Stimulated activated CD4-positive, alpha-beta T cell treated with anti-CD3 and anti-CD28 coated beads, Interleukin-4, amount 100 ng/mL, for 4 hours (primary cell): ENCODE data around the gene TBC1D1.

ENCODE experiments used
- DNase-seq, 2 experiments: peaks; one replicate each; pipeline ENCODE4 v3.0.0-alpha.2; 2020

TBC1D1 gene, protein sequence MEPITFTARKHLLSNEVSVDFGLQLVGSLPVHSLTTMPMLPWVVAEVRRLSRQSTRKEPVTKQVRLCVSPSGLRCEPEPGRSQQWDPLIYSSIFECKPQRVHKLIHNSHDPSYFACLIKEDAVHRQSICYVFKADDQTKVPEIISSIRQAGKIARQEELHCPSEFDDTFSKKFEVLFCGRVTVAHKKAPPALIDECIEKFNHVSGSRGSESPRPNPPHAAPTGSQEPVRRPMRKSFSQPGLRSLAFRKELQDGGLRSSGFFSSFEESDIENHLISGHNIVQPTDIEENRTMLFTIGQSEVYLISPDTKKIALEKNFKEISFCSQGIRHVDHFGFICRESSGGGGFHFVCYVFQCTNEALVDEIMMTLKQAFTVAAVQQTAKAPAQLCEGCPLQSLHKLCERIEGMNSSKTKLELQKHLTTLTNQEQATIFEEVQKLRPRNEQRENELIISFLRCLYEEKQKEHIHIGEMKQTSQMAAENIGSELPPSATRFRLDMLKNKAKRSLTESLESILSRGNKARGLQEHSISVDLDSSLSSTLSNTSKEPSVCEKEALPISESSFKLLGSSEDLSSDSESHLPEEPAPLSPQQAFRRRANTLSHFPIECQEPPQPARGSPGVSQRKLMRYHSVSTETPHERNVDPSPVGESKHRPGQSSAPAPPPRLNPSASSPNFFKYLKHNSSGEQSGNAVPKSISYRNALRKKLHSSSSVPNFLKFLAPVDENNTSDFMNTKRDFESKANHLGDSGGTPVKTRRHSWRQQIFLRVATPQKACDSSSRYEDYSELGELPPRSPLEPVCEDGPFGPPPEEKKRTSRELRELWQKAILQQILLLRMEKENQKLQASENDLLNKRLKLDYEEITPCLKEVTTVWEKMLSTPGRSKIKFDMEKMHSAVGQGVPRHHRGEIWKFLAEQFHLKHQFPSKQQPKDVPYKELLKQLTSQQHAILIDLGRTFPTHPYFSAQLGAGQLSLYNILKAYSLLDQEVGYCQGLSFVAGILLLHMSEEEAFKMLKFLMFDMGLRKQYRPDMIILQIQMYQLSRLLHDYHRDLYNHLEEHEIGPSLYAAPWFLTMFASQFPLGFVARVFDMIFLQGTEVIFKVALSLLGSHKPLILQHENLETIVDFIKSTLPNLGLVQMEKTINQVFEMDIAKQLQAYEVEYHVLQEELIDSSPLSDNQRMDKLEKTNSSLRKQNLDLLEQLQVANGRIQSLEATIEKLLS (N-terminal part only)

DNA sequence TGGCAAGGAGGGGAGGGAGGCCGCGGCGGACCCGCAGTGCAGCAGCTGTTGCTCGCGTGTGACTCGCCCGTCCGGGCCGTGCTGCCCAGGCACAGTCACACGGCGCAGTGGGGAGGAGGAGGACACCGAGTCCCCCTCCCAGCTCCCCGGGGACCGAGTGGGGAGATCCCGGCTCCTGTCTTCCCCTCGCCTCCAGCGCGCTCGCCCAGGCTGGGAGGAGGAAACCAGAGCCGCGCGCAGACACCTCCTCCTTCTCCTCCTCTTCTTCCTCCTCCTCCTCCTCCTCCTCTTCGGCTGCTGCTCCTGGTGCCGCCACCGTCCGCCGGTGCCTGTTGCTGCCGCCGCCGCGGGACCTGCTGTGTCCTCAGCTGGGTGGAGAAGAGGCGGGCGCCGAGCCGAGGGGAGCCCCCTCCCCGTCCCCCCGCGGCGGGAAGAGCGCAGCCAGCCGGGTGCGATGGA lies at the start of gene TBC1D1:
Gene TBC1D1, plus strand, starts transcription at position 284 of the 459 bp plus-strand sequence. CDS start 11,012 bp downstream, outside the sequence.
- peak; percentile 43 to 46 for DNase-seq

DNA sequence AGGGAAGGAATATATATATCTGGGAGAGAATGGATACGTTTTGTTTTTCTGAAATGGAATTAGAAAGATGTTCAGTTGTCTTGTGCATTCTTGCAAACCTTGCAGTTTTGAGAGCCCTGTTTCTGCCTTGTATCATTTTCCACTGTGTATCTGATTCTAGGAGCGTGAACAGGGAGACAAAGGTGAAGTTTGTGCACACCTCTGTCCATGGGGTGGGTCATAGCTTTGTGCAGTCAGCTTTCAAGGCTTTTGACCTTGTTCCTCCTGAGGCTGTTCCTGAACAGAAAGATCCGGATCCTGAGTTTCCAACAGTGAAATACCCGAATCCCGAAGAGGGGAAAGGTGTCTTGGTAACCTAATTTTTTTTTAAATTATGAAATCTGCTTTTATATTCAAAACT lies 46.7 kb upstream of the TBC1D1 start:
- DNase-seq = no peak

DNA sequence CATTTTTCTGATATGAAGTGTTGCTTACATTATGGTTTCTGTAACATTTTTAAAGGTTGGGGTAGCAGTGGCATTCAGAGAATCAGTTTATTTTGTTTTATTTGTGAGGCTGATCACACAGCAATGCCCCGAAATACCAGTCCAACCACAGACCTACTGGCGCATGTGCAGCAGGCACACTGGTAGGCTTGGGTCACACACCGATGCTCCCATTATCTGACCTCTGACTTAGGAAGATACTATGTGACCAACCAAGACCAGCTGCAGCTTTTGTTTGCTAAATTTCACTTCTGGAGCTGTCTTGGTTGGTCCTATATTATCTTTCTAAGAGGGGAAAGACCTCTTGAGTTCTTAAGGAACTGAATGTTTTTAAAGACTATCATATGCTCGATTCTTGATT lies 45.7 kb upstream of the TBC1D1 start:
- no peak for DNase-seq

DNA sequence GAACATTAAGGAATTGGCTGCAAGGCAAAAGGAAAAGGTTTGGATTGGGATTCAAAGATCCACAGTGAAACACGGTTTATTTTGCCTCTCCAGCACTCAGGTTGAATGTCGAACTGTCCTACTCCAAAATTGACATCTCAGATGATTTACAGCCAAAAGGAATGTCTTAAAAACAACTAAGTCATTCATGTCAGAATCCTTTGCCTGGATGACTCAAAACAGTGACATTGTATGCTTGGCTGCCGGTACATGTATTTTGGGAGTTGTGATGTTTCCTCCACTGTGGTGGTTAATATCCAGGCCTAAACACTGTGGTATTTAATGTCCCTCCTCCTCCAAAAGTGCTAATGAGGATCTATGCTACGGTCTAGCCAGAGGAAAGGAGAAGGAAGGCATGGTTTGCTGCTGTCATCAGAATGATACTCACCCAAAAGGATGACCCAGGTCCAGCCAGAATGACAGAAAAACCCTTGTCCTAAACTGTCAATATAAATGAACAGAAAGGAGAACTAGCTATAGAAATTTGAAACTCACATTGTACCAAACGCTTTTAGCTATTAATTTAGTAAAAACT lies 43.5 kb upstream of the TBC1D1 start:
- DNase-seq = no peak

DNA sequence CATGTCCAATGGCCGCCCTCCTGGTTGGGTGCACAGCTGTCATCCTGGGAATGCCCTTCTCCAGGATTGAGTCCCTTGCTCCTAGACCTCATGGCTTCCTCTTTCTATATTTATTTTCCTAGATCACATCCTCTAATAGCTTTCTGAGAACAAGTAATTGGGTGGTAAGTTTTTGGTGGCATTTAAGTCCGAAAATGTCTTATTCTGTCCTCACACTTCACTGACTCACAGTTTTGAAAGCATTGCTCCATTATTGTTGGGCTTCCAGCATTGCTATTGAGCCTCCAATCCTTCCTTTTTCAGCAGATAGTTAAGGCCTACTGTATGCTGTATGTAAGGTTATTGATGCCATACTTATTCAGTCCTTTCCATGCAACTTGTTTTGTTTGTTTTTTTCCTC lies 38.5 kb upstream of the TBC1D1 start:
- DNase-seq = no peak

DNA sequence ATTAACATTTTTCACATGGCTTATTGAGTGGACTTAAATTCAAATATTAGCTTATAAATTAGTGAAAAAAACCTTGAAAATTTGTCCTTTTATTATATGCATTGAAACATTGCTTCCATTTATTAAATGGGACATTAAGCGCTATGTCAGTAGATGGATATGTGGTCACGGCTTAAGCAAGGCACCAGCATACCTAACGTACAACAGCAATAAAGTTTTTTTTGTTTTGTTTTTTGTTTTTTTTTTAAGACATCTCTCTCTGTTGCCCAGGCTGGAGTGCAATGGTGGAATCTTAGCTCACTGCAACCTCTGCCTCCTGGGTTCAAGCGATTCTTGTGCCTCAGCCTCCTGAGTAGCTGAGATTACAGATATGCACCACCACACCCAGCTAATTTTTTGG lies 32.8 kb upstream of the TBC1D1 start:
- no peak for DNase-seq

DNA sequence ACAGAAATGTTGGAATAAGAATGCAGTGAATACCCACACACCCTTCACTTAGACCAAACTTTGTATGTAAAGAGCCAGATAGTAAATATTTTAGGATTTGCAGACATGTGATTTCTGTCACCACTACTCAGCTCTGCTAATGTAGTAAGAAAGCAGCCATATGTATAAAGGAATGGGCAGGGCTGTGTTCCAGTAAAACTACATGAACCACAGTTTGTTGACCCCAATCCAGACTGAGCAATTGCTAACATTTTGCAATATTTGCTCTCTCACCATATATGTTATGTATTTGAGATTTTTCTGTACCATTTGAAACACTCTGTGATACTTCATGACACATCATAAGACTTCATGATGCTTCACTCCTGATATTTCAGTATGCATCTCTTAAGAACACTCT lies 32.0 kb upstream of the TBC1D1 start:
- no peak for DNase-seq

DNA sequence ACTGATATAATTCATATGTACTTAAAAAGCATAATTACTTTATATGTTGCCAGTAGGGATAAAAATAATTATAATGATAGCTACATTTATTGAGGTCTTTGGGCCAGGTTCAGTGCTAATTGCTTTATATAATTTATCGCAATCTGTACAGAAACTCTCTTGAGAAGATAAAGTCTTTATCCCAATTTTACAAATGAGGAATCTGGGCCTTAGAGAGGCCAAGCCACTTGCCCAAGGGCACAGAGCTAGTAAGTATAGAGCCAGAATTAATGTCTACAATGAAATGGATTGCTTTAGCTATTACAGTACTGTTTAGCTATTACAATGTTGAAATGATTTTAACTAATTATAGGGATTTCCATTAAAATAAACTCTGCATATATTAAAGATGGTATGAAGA lies 30.6 kb upstream of the TBC1D1 start:
- no peak for DNase-seq

DNA sequence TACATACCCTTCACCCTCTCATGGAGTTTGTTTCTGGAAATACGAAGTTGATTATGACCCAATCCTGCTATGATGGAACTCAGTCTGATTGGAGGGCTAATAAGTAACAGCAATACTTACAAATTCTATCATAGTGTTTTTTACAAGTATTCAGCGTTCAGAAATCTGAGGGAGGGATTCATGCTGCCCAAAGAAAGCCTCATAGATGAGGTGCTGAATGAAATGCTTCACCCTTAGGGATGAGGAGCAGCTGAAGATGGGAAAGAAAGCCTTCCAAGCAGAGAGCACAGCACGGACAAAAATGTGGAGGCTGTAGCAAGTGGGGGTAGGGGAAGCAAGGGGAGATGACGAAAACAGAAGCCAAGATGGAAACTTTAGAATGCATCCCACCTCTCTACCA lies 27.9 kb upstream of the TBC1D1 start:
- DNase-seq = no peak

DNA sequence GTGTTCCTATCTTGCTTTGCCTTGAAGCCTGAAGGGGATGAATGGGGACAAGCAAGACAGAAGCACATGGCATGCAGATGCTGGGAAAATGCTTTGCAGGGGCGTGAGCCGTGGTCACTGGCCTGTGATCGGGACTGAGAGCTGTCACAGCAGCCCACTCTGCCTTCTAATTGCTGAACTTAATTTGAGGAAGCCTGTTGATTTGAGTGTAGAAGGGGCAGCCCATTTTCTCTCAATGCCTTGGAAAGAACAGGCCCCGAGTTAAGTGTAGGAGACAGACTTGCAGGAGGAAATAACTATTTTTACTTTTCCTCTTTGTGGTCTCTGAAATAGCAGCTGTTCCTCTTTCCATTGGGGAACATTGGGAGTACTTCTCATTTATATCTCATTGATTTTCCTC lies 26.1 kb upstream of the TBC1D1 start:
- no peak for DNase-seq

DNA sequence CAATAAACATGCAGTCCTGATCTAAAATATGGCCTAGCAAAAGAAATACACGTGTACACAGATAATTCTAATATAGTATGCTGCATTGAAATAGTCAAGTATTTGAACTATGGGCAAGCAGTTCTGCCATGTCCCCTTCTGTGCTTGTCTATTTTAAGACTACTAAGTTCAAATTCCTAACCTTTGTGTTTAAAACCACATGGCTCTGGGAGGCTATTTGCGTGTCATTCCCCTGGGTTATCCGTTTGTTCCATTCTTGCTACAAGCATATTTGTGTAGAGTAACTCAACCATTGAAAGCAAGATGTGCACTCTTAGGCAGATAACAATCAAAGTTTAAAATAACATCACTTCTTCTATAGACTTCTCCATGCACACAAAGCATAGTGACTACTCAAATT lies 25.4 kb upstream of the TBC1D1 start:
- DNase-seq = no peak

DNA sequence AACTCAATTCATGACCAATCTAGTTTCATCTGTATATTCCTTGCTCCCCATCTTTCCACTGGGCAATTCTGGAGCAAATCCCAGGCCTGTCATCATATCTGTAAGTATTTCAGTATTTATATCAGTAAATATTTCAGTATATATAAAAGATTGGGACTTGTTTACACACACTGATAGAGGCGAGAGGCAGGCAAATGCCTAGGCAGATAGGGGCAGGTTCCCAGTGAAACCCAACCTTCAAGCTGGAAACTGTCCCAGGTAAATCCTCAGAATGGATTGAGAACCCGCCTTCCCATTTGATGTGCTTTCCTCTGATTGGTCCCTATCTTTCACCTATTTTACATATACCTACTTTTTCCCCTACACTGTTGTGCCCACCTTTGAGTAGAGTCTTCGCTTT lies 23.8 kb upstream of the TBC1D1 start:
- no peak for DNase-seq

DNA sequence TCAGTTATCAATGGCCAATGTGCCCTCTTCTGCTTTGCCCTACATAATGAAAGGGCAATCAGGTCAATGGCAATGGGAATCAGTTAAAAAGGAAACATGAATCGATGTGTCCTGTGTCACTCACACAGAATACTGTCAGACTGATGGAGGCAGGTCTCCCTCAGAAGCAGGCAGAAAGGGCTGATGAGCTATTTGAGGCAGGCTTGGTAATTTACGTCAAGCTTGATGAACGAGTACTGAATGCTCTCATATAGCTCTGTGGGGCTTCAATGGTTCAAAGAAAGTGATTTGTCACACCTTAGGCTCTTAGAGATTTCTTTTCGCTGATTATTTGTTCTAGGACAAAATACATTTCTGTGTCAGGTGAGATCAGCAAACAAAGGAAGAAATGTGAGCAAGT lies 22.6 kb upstream of the TBC1D1 start:
- DNase-seq = no peak

DNA sequence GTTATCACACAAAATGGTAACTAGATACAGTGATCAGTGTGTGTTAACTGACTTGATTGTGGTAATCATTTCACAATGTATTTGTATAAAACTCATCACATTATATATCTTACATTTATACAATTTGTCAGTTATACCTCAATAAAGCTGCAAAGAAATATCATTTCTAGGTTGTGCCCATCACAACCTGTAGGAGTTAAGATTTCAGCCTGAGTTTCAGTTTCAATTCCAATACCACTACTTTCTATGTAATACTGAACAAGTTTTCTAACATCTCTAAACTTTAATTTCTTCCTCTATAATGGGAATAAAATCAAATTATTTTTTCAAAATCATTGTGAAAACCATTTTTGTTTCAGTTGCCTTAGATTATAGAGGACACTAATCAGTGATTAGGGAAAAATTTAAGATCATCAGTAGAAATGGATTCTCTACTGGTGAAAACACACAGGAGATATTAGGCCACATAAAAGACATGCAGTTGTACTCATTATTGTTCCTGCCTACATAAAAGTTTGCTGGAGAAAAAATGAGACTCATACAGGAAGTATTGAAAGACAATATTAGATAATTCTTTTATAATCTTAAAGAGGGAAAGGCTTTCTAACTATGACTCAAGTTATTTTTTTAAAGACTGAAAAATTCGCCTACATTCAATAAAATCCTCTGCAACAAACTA lies 18.4 kb upstream of the TBC1D1 start:
- DNase-seq = no peak

DNA sequence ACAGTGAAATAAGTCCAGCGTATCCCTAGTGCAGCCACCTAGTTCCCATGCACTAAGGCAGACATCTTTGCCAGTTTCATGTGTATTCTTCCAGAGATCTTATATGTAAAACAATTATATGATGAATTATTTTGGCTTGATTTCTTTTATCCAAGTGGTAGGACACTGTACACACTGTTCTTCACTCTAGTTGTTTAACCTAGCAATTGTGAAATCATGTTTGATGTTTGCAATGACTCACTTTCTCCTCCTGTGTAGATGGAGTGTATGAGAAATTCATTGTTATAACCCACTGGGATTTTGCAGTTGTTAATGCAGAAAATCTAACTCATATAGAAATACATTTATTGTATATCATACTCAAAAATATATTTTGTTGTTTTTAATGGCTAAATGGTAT lies 17.5 kb upstream of the TBC1D1 start:
- no peak for DNase-seq

DNA sequence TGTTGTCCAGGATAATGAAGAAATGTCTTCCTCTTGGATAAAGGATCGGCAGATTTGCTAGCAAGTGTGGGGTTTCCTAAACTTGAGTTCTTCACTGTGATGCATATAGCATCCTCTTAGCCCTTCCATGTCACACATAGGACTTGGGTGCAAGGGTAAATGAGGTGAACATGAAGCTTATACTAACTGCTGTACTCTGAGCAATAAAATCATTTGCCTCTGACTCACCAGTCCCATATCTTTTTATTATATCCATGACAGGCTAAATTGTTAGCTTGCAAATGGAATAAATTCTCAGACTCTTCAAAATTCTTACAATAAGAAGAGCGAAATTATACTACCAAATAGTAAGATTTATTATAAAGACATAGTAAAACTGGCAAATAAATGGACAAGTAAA lies 14.7 kb upstream of the TBC1D1 start:
- no peak for DNase-seq

DNA sequence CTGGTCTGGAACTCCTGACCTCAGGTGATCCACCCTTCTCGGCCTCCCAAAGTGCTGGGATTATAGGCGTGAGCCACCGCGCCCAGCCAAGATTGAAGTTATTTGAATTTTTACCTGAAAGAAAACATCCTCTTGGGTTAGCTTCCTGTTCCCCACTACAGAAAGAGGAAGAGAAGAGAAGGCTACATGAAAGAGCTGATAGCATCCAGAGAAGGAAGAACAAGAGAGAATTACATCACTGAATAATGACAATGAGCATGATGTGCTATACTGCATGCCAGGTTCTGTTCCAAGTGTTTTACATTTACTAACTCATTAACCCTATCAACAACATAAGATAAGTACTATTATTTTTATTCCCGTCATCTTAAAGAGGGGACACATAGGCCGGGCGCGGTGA lies 11.5 kb upstream of the TBC1D1 start:
- DNase-seq = no peak

DNA sequence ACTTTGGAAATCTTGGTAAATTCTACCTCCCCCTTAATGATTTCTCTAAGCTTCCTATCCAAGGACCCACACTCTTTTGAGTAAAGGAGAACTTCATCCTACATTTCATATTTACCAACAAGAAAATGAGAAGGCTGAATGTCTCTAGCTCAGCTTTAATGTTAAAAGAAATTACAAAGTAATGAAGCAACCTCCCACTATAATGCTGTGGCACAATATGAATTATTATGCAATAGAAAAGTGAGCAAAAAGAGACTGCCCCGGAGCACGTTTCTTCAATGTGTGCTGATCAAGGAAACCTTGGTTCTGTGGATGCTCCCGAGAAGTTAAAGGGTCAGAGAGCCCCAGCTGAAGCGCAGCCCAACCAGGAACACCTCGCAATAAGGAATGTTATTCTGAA lies 9.1 kb upstream of the TBC1D1 start:
- DNase-seq = no peak

DNA sequence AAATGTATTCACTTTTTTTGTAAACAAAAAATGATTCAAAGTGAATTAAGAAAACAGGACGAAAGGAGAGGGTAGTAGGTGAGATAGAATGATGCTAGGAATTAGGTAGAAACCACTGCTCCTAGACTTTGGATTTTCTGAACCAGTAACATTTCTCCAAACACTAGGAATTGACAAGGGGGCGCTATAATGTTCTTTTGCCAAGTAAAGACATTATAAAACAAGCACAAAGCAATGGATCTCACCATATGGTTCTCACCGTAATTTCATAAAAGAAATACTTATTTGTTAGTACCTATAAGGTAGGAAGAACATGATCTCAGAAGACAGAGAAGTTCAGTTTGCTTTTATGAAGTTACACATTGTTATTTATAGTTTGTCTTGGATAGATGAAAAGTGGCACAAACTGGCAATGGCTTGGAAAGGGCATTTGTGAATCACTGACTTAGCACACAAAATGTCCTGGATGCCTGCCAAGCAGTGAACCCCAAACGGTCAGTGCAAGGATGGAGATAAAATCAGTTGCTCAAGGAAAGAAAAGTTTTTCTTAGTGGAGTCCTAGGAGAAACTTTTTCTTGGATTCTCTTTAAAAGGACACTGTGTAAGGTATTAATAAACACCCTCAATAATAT lies 8.1 kb upstream of the TBC1D1 start:
- DNase-seq = no peak

DNA sequence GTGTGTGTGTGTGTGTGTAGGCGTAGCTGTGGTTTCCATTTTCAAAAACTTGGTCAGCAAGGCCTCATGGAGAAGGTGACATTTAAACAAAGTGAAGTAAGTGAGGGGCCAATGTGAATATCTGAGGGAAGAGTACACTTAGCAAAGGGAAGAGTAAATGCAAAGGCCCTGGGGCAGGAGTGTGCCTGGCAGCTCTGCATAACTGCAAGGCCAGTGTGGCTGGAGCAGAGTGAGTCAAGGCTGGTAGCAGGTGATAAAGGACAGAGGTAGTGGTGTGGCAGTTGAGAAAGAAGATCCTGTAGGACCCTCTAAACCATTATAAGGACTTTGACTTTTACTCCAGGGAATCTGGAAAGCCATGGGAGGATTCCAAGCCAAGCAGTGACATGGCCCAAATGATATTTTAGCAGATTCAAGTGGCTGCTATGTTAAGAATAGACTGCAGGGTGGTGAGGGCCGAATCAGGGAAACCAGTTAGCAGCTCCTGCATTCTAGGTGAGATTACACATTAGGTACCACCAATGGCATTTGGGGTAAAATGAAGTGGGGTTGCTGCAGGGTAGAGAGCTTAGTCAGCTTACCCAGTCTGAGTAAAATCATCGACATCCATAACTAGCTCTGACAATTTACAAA lies 5.9 kb upstream of the TBC1D1 start:
- no peak for DNase-seq

DNA sequence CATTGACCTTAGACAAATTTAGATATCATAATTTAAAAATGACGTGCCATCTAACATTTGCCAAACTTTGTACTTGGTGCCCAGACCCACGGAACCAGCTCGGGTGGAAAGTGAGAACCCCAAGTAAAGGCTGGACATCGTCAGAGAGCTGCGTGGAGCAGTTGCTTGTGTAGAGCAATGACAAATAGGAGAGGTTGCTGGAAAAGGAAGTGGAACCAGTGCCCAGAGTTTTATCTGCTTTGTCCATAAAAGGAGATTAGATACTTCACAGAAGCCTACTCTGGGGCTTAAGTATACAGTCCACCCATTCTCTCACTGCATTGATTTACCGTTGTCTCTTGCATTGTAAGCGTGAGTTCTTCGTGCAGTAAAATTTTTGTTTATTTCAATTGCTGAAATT lies 5.4 kb upstream of the TBC1D1 start:
- DNase-seq = no peak
